ENCODE results near the gene CCDC146.

CCDC146 gene

DNA sequence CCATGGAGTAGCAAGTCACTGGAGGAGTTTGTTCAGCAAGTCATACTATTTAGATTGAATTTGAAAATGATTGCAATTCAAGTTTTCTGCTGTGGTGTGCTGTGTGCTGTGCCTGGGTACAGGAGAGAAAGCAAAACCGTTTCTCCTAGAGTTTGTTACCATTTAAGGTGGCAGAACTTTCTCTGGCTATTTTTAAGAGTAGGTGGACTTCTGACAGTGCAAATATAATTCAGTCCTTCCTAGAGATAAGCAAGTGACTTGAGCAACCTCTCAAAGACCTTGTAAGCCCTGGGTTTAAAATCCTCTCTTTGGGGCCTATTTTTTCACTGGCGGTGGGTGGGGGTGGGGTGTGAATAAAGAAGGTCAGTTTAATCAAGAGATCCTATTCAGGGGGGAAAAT lies 120.1 kb downstream of the CCDC146 start:
- TF ChIP-seq, protein P1, sequence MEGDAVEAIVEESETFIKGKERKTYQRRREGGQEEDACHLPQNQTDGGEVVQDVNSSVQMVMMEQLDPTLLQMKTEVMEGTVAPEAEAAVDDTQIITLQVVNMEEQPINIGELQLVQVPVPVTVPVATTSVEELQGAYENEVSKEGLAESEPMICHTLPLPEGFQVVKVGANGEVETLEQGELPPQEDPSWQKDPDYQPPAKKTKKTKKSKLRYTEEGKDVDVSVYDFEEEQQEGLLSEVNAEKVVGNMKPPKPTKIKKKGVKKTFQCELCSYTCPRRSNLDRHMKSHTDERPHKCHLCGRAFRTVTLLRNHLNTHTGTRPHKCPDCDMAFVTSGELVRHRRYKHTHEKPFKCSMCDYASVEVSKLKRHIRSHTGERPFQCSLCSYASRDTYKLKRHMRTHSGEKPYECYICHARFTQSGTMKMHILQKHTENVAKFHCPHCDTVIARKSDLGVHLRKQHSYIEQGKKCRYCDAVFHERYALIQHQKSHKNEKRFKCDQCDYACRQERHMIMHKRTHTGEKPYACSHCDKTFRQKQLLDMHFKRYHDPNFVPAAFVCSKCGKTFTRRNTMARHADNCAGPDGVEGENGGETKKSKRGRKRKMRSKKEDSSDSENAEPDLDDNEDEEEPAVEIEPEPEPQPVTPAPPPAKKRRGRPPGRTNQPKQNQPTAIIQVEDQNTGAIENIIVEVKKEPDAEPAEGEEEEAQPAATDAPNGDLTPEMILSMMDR (IDR thresholded peaks at IDR 0.05; ENCODE audit: insufficient read depth, low read depth, low read length, missing control alignments): no peak
- no peak overlapping the region for H3K4me3 ChIP-seq (ENCODE audit: low read depth, low read length)
- no peak for DNase-seq (ENCODE audit: low read depth)

DNA sequence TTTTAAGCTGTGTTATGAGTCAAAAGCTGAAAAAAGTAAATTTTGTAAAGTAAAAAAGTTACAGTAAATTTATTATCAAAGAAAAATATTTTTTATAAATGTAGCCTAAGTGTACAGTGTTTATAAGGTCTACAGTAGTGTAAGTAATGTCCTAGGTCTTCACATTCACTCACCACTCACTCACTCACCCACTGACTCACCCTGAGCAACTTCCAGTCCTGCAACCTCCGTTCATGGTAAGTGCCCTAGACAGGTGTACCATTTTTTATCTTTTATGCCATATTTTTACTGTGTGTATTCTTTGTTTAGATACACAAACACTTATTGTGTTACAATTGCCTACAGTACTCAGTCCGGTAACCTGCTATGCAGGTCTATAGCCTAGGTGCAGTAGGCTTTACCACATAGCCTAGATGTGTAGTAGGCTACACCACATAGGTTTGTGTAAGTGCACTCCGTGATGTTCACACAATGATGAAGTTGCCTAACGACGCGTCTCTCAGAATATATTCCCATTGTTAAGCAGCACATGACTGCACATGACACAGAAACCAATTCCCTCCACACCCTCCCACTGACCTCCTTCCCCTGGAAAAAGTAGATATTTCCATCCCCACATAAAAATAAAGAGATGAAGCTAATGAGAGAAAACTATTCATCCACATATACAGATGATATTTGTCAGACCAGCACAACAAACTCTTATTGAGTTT lies 122.0 kb downstream of the CCDC146 start:
- no peak overlapping the region for H3K4me3 ChIP-seq (ENCODE audit: low read depth, low read length)
- no peak for DNase-seq (ENCODE audit: low read depth)
- TF ChIP-seq, protein P1 (IDR thresholded peaks at IDR 0.05; ENCODE audit: insufficient read depth, low read depth, low read length, missing control alignments): no peak

DNA sequence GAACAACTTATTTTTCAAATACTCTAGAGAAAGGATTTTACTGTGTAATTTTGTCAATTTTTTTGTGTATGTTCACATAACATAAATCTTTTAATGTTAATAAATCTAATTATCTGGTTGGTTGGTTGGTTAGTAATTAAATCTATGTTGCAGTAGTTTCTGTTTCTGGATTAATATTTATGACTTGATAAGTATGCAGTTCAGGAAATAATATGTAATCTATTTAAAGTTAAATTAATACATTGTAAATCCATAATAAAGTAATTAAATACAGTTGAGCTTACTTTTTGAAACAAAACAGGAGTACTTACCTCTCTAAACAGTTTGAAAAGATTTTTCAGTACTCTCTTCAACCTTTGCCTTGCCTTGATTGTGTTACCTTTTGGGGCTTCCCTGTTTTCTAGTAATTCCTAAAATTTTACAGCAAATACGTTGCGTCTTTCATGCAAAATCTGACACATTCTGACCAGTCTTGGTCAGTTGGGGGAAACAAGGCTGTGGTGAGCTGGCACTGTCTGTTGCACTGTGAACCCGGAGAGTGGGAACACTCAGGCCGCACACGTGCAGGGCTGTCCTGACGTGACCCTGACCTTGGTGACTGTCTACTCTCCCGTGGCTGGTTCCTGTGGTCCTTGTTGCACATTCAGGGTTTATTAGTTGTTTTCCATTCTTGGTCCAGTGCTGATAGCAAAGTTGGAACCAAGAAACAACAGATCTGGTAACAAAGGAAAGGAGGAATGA lies 122.8 kb downstream of the CCDC146 start:
- H3K4me3 ChIP-seq (ENCODE audit: low read depth, low read length): no peak overlapping the region
- TF ChIP-seq, protein P1 (IDR thresholded peaks at IDR 0.05; ENCODE audit: insufficient read depth, low read depth, low read length, missing control alignments): no peak
- no peak for DNase-seq (ENCODE audit: low read depth)

DNA sequence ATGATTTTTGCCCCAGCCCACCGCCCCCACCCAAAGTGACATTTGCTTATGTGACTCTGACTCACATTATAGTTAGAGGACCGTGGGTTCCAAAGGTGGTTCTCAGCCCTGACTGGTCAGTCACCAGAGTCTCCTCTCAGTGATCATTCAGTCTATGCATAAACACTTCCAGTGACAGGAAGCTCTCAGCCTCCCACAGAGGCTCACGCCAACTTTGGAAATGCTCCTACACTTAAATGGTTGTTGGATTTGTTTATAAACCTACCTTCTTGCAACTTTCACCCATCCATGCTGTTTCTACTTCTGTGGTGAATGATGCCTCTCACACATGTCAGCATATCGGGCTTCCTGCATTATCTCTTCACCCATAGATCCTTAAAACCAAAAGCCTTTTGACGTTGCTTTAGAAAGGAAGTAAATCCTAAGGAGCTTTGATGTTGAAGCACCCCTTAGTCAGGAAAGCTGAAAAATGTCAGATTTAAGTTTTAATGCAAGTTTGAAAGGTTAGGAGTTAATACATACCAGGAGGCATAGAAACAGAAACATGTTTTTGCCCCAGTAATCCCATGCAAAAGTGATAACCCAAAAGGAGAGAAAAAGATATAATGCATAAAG lies 123.7 kb downstream of the CCDC146 start:
- no peak for DNase-seq (ENCODE audit: low read depth)
- TF ChIP-seq, protein P1 (IDR thresholded peaks at IDR 0.05; ENCODE audit: insufficient read depth, low read depth, low read length, missing control alignments): no peak
- H3K4me3 ChIP-seq (ENCODE audit: low read depth, low read length): no peak overlapping the region

DNA sequence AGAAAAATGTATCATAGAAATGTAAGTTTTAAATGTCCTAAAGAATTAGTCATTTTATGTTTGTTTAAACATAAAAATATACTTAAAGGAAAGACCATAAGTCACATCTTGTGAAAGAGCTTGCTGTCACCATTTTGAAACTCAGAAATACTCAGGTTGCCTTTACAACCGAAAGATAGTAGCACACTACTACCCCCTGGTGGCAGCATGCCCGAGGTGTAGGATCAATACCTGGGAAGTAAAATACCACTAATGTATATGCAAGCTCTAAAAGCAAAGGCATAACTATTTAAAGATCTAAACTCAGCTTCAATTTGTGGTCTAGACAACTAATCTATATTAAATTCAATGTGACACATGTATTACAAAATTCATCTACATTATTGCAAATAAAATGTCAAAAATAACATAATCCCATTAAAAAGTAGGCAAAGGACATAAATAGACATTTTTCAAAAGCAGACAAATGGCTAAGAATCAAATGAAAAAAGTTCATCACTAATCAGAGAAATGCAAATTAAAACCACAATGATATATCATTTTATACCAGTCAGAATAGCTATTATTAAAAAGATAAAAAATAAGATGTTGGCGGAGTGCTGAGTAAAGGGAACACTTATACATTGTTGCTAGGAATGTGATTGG lies 124.9 kb downstream of the CCDC146 start:
- DNase-seq (ENCODE audit: low read depth): peak; percentile 92
- H3K4me3 ChIP-seq (ENCODE audit: low read depth, low read length): no peak overlapping the region
- TF ChIP-seq, protein P1 (IDR thresholded peaks at IDR 0.05; ENCODE audit: insufficient read depth, low read depth, low read length, missing control alignments): peak; percentile 75

DNA sequence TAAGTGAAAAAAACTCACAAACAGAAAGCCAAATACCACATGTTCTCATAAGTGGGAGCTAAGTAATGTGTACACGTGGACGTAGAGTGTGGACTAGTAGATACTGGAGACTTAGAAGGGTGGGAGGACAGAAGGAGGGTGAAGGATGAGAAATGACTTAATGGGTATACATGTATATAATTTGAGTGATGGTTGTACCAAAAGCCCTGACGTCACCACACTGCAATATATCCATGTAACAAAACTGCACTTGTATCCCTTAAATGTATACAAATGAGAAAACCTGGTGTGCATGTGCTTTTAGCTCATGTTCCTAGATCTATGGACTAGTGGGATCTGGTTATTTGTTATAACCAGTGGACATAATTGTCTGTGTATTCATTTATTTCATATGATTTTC lies 125.7 kb downstream of the CCDC146 start:
- no peak overlapping the region for H3K4me3 ChIP-seq (ENCODE audit: low read depth, low read length)
- DNase-seq (ENCODE audit: low read depth): no peak
- TF ChIP-seq, protein P1 (IDR thresholded peaks at IDR 0.05; ENCODE audit: insufficient read depth, low read depth, low read length, missing control alignments): no peak

Measured in GM12865 (cell line).